Nephron (organoid): ENCODE data around the gene TRAK1.

Source experiments
- H3K27ac Mint-ChIP-seq, 3 experiments: 2 replicates each; pipeline ENCODE4 v1.8.0; 2020; ENCODE audit warnings: mixed read lengths in 3 of 3, mild to moderate bottlenecking in 2 of 3, moderate library complexity in 1 of 3
- H3K27me3 Mint-ChIP-seq: 2 replicates; pipeline ENCODE4 v1.8.0; 2021; ENCODE audit warnings: low read depth, mild to moderate bottlenecking, moderate library complexity, mixed read lengths
- H3K36me3 Mint-ChIP-seq: 2 replicates; pipeline ENCODE4 v1.8.0; 2020; ENCODE audit warnings: low read depth, mixed read lengths
- H3K4me1 Mint-ChIP-seq: 2 replicates; pipeline ENCODE4 v1.8.0; 2020; ENCODE audit warnings: mixed read lengths
- H3K4me3 Mint-ChIP-seq, 3 experiments: 2 replicates each; pipeline ENCODE4 v1.8.0; 2020; ENCODE audit warnings: mild to moderate bottlenecking in 3 of 3, mixed read lengths in 3 of 3, moderate library complexity in 2 of 3
- H3K9me3 Mint-ChIP-seq: 2 replicates; pipeline ENCODE4 v1.8.0; 2020; ENCODE audit warnings: mixed read lengths
- CTCF ChIP-seq, 3 experiments: fragments of 200-600 bp; sonication (generic); IDR thresholded peaks; one replicate each; pipeline ENCODE4 v1.5.0; 2021; ENCODE audit warnings: antibody characterized with exemption in 3 of 3; ENCODE audit not compliant: unreplicated experiment in 3 of 3

TRAK1 gene

DNA sequence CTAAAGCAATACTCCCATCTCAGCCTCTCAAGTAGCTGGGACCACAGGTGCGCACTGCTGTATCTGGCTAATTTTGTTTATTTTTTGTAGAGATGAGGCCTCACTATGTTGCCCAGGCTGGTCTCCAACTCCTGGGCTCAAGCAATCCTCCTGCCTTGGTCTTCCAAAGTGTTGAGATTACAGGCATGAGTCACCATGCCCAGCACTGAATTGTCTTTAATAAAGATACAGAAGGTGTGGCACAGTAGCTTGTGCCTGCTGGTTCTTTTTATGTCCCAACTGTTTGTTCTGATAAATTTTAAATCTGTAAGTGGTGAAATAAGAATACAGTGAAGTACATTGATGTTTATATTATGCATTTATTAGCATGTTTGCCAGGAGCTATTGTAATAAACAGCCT is 20.6 kb upstream of the TRAK1 start:
- no peak for TF ChIP-seq CTCF (IDR thresholded peaks at IDR 0.05; ENCODE audit: unreplicated experiment in 3 of 3)
- H3K27me3 Mint-ChIP-seq, result no peaks in the 10 kb centered on the region
- H3K27ac Mint-ChIP-seq, result peak overlapping the region; percentile 39 to 95 (median 87)
- no peaks in the 10 kb centered on the region for H3K36me3 Mint-ChIP-seq
- H3K9me3 Mint-ChIP-seq, result no peaks in the 10 kb centered on the region
- H3K4me1 Mint-ChIP-seq, result peaks cover 78% of the 10 kb centered on the region
- H3K4me3 Mint-ChIP-seq, result no peak overlapping the region

DNA sequence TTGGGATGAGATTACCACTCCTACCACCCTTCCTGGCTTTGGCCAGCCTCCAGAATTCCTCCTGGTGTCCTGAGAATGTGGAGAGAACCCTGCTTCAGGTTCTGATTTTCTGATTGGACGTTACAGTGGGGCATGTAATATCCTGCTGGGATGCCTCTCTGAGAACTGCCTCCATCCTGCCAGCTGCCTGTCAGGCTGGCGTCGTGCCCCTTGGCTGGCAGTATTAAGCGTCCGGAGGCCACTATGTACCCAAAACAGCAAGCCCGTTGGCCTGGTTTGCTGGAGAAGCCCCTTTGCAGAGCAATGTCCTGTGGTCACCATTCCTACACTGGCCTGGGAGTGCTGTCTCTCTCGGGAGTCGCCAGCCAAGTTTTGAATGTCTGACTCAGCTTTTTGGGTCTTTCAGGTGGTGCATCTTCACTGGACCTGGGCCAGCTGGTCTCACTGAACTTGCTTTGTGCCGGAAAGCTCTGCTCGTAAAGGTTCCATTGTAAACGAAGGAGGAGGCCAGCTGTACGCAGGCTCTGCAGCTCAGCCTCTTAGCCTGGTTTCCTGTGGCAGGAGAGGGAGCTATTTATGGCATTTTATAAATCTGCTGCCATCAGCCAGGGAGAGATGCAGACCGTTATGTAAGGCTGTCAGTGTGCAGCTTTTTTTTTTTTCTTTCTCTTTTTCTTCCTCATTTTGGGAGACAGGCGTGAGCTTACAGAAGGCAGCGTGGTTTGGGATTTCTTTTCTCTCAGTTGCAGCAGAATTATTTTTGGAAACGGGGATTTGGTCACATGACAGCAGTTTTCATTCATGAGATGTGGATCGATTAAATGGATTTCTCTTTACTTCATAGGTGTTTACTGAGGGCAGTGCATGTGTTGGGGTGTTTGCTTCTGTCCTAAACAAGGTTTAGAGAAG is 19.0 kb upstream of the TRAK1 start:
- H3K4me3 Mint-ChIP-seq, result peak overlapping the region; percentile 56 to 70 (median 66)
- no peak for TF ChIP-seq CTCF (IDR thresholded peaks at IDR 0.05; ENCODE audit: unreplicated experiment in 3 of 3)
- H3K27ac Mint-ChIP-seq, result peak overlapping the region; percentile 87 to 95 (median 90)
- no peaks in the 10 kb centered on the region for H3K27me3 Mint-ChIP-seq
- peaks cover 66% of the 10 kb centered on the region for H3K4me1 Mint-ChIP-seq
- peaks cover 5% of the 10 kb centered on the region for H3K36me3 Mint-ChIP-seq
- H3K9me3 Mint-ChIP-seq, result peaks cover 5% of the 10 kb centered on the region

- peaks cover 9% of the 10 kb centered on the region for H3K9me3 Mint-ChIP-seq
- peaks cover 63% of the 10 kb centered on the region for H3K4me1 Mint-ChIP-seq
- peak overlapping the region; percentile 56 to 70 (median 66) for H3K4me3 Mint-ChIP-seq
- H3K27ac Mint-ChIP-seq, result peak overlapping the region; percentile 87 to 95 (median 90)
- H3K27me3 Mint-ChIP-seq, result no peaks in the 10 kb centered on the region
- no peak for TF ChIP-seq CTCF (IDR thresholded peaks at IDR 0.05; ENCODE audit: unreplicated experiment in 3 of 3)
- H3K36me3 Mint-ChIP-seq, result peaks cover 10% of the 10 kb centered on the region
These were observed 18.3 kb upstream of the TRAK1 start for GRCh38 chr3:42072831-42073301.

- Mint-ChIP-seq H3K27me3 (no peaks in the 10 kb centered on the region), H3K4me1 (peaks cover 45% of the 10 kb centered on the region), H3K36me3 (peaks cover 14% of the 10 kb centered on the region), H3K4me3 (no peak overlapping the region), H3K27ac (no peak overlapping the region), H3K9me3 (peaks cover 12% of the 10 kb centered on the region)
- no peak for TF ChIP-seq CTCF (IDR thresholded peaks at IDR 0.05; ENCODE audit: unreplicated experiment in 3 of 3)
These were observed 13.4 kb upstream of the TRAK1 start for GRCh38 chr3:42077785-42078184.

DNA sequence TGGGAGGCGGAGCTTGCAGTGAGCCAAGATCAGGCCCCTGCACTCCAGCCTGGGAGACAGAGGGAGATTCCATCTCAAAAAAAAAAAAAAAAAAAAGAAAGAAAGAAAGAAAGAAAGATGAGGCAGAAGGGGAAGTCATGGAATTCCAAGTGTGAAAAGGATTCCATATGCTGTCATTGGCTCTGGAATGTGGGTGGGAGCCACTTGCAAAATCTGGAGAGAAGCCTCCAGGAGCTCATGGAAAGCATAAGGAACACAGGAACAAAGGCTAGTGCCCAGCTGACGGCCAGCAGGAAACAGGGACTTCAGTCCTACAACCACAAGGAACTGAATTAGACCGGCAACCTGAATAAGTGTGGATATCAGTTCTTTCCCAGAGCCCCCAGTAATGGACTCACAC is 12.5 kb upstream of the TRAK1 start:
- Mint-ChIP-seq H3K4me1 (peaks cover 41% of the 10 kb centered on the region), H3K36me3 (peaks cover 14% of the 10 kb centered on the region), H3K27ac (no peak overlapping the region), H3K4me3 (no peak overlapping the region), H3K9me3 (peaks cover 12% of the 10 kb centered on the region), H3K27me3 (no peaks in the 10 kb centered on the region)
- no peak for TF ChIP-seq CTCF (IDR thresholded peaks at IDR 0.05; ENCODE audit: unreplicated experiment in 3 of 3)
